Measurements from ENCODE around the gene SLC7A7. TPM values are rescaled to one million over a fixed set of nuclear protein-coding genes. Genes with fewer than 3 reads are reported as not detected.

Gene SLC7A7
- total and polyA plus RNA-seq, 2 of the 13 experiments (the other 11 are each of a cell fraction or from before 2014, with no cell fraction given) = 0.13 to 0.63 TPM

DNA sequence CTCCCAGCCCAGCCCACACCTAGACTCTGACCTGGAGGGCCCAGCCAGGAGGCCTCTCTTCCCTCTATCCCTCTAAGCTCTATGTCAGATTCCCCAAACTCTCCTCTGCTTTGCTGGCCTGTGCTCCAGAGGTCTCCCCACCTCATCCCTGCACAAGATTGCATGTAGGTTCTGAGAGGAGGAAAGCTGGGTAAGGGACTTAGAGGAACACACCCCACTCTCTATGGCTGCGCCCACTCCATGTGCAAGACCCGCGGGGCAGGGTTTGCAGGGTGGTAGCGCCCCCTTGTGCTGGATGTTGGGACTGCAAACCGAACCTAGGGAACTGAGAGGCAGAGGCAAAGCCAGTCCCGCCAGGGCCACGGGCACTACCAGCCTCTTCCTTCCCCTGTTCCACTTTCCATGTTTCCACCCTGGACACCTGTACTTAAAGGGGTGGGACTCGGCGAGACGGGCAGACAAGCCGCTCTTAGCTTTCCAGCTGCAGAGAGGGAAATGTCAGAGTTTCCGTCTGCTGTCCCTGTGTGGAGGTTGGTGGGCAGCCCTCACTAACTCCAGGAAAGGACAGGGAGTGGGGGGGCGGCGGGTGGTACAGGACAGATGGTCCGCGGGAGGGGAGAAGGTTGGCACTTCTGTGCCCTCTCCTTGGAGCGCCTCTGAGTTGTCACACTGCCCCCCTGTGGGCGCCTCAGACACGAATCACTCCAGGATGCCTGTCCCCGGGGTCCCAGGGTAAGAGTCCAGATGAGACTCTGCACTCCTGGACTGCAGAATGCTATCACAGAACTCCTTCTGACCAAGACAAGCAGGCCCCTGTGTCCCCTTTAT lies 37.9 kb upstream of the SLC7A7 start (continued):
- TF ChIP-seq, protein P1, sequence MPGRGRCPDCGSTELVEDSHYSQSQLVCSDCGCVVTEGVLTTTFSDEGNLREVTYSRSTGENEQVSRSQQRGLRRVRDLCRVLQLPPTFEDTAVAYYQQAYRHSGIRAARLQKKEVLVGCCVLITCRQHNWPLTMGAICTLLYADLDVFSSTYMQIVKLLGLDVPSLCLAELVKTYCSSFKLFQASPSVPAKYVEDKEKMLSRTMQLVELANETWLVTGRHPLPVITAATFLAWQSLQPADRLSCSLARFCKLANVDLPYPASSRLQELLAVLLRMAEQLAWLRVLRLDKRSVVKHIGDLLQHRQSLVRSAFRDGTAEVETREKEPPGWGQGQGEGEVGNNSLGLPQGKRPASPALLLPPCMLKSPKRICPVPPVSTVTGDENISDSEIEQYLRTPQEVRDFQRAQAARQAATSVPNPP (CRISPR knock-in tag; IDR thresholded peaks at IDR 0.05) = peak; percentile 55; the same call in 1 of the 2 replicates
- TF ChIP-seq EHMT2 (IDR thresholded peaks at IDR 0.05; ENCODE audit: borderline replicate concordance, low read depth, low read length) = peak; percentile 91; the same call in 1 of the 2 replicates
- TF ChIP-seq, protein P2, sequence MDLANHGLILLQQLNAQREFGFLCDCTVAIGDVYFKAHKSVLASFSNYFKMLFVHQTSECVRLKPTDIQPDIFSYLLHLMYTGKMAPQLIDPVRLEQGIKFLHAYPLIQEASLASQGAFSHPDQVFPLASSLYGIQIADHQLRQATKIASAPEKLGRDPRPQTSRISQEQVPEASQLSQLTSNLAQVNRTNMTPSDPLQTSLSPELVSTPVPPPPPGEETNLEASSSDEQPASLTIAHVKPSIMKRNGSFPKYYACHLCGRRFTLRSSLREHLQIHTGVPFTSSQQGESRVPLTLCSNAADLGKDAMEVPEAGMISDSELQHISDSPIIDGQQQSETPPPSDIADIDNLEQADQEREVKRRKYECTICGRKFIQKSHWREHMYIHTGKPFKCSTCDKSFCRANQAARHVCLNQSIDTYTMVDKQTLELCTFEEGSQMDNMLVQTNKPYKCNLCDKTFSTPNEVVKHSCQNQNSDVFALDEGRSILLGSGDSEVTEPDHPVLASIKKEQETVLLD (CRISPR knock-in tag; IDR thresholded peaks at IDR 0.05; ENCODE audit: low read depth) = no peak
- TF ChIP-seq ZBTB8A (CRISPR knock-in tag; IDR thresholded peaks at IDR 0.05; ENCODE audit: borderline replicate concordance, low read depth) = peak; percentile 48; the same call in 1 of the 2 replicates
- peak; percentile 96 for TF ChIP-seq WIZ (CRISPR knock-in tag; IDR thresholded peaks at IDR 0.05)
- peak; percentile 92; the same call in 1 of the 2 replicates for TF ChIP-seq EEA1 (CRISPR knock-in tag; IDR thresholded peaks at IDR 0.05; ENCODE audit: borderline replicate concordance)
- TF ChIP-seq, protein P3, sequence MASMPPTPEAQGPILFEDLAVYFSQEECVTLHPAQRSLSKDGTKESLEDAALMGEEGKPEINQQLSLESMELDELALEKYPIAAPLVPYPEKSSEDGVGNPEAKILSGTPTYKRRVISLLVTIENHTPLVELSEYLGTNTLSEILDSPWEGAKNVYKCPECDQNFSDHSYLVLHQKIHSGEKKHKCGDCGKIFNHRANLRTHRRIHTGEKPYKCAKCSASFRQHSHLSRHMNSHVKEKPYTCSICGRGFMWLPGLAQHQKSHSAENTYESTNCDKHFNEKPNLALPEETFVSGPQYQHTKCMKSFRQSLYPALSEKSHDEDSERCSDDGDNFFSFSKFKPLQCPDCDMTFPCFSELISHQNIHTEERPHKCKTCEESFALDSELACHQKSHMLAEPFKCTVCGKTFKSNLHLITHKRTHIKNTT (CRISPR knock-in tag; IDR thresholded peaks at IDR 0.05) = no peak
- TF ChIP-seq MAFG (CRISPR knock-in tag; IDR thresholded peaks at IDR 0.05) = no peak
- TF ChIP-seq ZKSCAN5 (CRISPR knock-in tag; IDR thresholded peaks at IDR 0.05) = 0 out of 2 replicates have a peak, but pooled peaks have one; percentile 24
- TF ChIP-seq, protein P4, sequence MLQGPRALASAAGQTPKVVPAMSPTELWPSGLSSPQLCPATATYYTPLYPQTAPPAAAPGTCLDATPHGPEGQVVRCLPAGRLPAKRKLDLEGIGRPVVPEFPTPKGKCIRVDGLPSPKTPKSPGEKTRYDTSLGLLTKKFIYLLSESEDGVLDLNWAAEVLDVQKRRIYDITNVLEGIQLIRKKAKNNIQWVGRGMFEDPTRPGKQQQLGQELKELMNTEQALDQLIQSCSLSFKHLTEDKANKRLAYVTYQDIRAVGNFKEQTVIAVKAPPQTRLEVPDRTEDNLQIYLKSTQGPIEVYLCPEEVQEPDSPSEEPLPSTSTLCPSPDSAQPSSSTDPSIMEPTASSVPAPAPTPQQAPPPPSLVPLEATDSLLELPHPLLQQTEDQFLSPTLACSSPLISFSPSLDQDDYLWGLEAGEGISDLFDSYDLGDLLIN (CRISPR knock-in tag; IDR thresholded peaks at IDR 0.05; ENCODE audit: borderline replicate concordance) = no peak; the same call in 1 of the 2 replicates
- TF ChIP-seq LCORL (IDR thresholded peaks at IDR 0.05) = no peak
- TF ChIP-seq LCORL (CRISPR knock-in tag; IDR thresholded peaks at IDR 0.05) = peak; percentile 97
- TF ChIP-seq, protein P5, sequence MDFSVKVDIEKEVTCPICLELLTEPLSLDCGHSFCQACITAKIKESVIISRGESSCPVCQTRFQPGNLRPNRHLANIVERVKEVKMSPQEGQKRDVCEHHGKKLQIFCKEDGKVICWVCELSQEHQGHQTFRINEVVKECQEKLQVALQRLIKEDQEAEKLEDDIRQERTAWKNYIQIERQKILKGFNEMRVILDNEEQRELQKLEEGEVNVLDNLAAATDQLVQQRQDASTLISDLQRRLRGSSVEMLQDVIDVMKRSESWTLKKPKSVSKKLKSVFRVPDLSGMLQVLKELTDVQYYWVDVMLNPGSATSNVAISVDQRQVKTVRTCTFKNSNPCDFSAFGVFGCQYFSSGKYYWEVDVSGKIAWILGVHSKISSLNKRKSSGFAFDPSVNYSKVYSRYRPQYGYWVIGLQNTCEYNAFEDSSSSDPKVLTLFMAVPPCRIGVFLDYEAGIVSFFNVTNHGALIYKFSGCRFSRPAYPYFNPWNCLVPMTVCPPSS (IDR thresholded peaks at IDR 0.05) = no peak
- no peak for TF ChIP-seq ZSCAN12 (CRISPR knock-in tag; IDR thresholded peaks at IDR 0.05)
- TF ChIP-seq, protein P6, sequence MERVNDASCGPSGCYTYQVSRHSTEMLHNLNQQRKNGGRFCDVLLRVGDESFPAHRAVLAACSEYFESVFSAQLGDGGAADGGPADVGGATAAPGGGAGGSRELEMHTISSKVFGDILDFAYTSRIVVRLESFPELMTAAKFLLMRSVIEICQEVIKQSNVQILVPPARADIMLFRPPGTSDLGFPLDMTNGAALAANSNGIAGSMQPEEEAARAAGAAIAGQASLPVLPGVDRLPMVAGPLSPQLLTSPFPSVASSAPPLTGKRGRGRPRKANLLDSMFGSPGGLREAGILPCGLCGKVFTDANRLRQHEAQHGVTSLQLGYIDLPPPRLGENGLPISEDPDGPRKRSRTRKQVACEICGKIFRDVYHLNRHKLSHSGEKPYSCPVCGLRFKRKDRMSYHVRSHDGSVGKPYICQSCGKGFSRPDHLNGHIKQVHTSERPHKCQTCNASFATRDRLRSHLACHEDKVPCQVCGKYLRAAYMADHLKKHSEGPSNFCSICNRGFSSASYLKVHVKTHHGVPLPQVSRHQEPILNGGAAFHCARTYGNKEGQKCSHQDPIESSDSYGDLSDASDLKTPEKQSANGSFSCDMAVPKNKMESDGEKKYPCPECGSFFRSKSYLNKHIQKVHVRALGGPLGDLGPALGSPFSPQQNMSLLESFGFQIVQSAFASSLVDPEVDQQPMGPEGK (CRISPR knock-in tag; IDR thresholded peaks at IDR 0.05) = peak; percentile 72
- TF ChIP-seq POLR2AphosphoS2 (IDR thresholded peaks at IDR 0.05; ENCODE audit: low read depth, low read length) = no peak
- TF ChIP-seq ZNF251 (CRISPR knock-in tag; IDR thresholded peaks at IDR 0.05) = peak; percentile 95; the same call in 1 of the 2 replicates
- 0 out of 2 replicates have a peak, but pooled peaks have one; percentile 51 for TF ChIP-seq ZNF546 (CRISPR knock-in tag; conservative IDR thresholded peaks at IDR 0.05)

Measured in HepG2 (cell line).